K562 (cell line): ENCODE measurements around the gene ZNF665. TPM values are rescaled to one million over a fixed set of nuclear protein-coding genes. Genes with fewer than 3 reads are reported as not detected.

Source experiments
- FIP1L1 ChIP-seq: fragments of 200-400 bp; formaldehyde crosslinking; IDR thresholded peaks from 2 replicates; pipeline ENCODE4 v1.6.1; 2018; ENCODE audit warnings: mild to moderate bottlenecking, low read depth, low read length; ENCODE audit not compliant: poor library complexity, severe bottlenecking
- GATAD2B ChIP-seq: fragments of 450-650 bp; IDR thresholded peaks from 2 replicates; pipeline ENCODE4 v1.6.1; 2017; ENCODE audit warnings: mild to moderate bottlenecking, borderline replicate concordance
- SRSF9 ChIP-seq: fragments of 200-400 bp; formaldehyde crosslinking; IDR thresholded peaks from 2 replicates; pipeline ENCODE4 v1.6.1; 2017; ENCODE audit warnings: low read depth, low read length, borderline replicate concordance
- ZNF184 ChIP-seq: sonication (generic); formaldehyde crosslinking; IDR thresholded peaks from 2 replicates; pipeline ENCODE4 v1.5.0; 2020; ENCODE audit warnings: missing genetic modification reagents
- ZNF766 ChIP-seq: fragments of 200-800 bp; sonication (Bioruptor generic); conservative IDR thresholded peaks from 2 replicates; pipeline ENCODE4 v1.6.1; 2016; ENCODE audit warnings: missing genetic modification characterization, missing compliant biosample characterization
- polyA plus RNA-seq, 8 experiments: library from polyadenylated mRNA; depleted of rRNA in 4 of 8; stranded (reverse) in 5 of 8; unstranded in 3 of 8; fragments of >200 nt; fragmentation: Nextera tagmentation in 2 of 8; fragmentation: Illumina TruSeq in 1 of 8; extraction: Ambion mirVana in 2 of 8; extraction: Trizol in 1 of 8; gene quantifications; 2 replicates each; pipeline versions ENCODE4 v1.2.1 to v1.2.3, GENCODE V29; 2011 to 2014; ENCODE audit warnings: inconsistent platforms in 1 of 8, missing spikeins in 1 of 8
- total RNA-seq, 7 experiments: library from RNA; depleted of rRNA in 6 of 7; stranded (reverse); fragments of >200 nt in 6 of 7; fragmentation: Illumina TruSeq in 2 of 7; extraction: Trizol in 2 of 7; gene quantifications; 2 replicates each; pipeline versions ENCODE4 v1.2.1 to v1.2.3, GENCODE V29; 2011 to 2021; ENCODE audit warnings: low replicate concordance in 1 of 7
- TF ChIP-seq, protein P1 (sequence below): fragments of 450-650 bp; IDR thresholded peaks from 2 replicates; pipeline ENCODE4 v1.6.1; 2016
- TF ChIP-seq, protein P2 (sequence below), 3 experiments: IDR thresholded peaks in 2 of 3; conservative IDR thresholded peaks in 1 of 3; 2 replicates each; pipeline ENCODE4 v1.5.1; 2011 to 2012; ENCODE audit warnings: low read length in 3 of 3, mild to moderate bottlenecking in 3 of 3, control low read depth in 2 of 3, improper control_type of control experiment in 1 of 3, inconsistent platforms in 1 of 3, low read depth in 1 of 3, mixed read lengths in 1 of 3, moderate library complexity in 1 of 3; ENCODE audit not compliant: insufficient read depth in 2 of 3

Gene ZNF665
- total and polyA plus RNA-seq, 9 of the 15 experiments (the other 6 are each of a cell fraction or from before 2014, with no cell fraction given) = 1.9 to 7.6 (median 2.8) TPM

DNA sequence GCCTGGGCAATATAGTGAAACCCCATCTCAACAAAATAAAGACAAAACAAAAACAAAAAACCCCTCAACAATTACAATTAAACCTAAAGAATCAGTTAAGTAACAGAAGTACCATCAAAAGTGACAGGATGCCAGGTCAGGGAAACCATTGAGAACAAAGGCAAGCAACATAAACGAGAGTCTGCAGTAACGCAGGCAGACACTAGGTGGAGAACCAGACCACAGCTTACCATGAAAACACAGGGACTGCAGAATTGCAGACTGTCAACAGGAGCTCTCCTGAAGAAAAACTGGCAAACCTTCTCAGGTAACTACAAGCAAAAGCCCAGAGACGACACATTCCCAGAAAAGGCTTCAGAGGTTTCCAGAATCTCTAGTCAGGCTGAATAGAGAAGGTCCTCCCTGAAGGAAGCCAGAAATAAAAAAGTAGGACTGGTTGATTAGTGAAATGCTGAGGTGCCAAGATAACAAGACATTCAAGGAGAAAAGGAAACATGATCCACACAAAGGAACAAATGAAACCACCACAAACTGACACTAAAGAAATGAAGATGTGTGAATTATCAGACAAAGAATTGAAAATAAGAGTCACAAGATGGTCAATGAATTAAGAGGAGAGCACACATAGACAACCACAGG, 2.2 kb upstream of the ZNF665 start (continued):
- no peak for TF ChIP-seq ZNF184 (CRISPR knock-in tag)
- TF ChIP-seq FIP1L1 = no peak
- no peak for TF ChIP-seq GATAD2B
- TF ChIP-seq, protein P1, sequence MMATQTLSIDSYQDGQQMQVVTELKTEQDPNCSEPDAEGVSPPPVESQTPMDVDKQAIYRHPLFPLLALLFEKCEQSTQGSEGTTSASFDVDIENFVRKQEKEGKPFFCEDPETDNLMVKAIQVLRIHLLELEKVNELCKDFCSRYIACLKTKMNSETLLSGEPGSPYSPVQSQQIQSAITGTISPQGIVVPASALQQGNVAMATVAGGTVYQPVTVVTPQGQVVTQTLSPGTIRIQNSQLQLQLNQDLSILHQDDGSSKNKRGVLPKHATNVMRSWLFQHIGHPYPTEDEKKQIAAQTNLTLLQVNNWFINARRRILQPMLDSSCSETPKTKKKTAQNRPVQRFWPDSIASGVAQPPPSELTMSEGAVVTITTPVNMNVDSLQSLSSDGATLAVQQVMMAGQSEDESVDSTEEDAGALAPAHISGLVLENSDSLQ = 0 out of 2 replicates have a peak, but pooled peaks have one; percentile 10
- no peak for TF ChIP-seq ZNF766 (CRISPR knock-in tag)
- TF ChIP-seq, protein P2, sequence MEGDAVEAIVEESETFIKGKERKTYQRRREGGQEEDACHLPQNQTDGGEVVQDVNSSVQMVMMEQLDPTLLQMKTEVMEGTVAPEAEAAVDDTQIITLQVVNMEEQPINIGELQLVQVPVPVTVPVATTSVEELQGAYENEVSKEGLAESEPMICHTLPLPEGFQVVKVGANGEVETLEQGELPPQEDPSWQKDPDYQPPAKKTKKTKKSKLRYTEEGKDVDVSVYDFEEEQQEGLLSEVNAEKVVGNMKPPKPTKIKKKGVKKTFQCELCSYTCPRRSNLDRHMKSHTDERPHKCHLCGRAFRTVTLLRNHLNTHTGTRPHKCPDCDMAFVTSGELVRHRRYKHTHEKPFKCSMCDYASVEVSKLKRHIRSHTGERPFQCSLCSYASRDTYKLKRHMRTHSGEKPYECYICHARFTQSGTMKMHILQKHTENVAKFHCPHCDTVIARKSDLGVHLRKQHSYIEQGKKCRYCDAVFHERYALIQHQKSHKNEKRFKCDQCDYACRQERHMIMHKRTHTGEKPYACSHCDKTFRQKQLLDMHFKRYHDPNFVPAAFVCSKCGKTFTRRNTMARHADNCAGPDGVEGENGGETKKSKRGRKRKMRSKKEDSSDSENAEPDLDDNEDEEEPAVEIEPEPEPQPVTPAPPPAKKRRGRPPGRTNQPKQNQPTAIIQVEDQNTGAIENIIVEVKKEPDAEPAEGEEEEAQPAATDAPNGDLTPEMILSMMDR (IDR thresholded peaks at IDR 0.05 in 2 of 3, conservative IDR thresholded peaks at IDR 0.05 in 1 of 3; ENCODE audit: insufficient read depth in 2 of 3, low read depth in 1 of 3, low read length in 3 of 3) = peak; percentile 75 to 84 (median 77)
- no peak for TF ChIP-seq SRSF9
